KOPT-K1 (cell line): ENCODE results near the gene BAZ2B.

Experiments used
- H3K27ac ChIP-seq: fragments of 200-600 bp; sonication (generic); 2 replicates; pipeline ENCODE4 v1.5.1; 2016; ENCODE audit warnings: antibody characterized with exemption, mild to moderate bottlenecking, low read depth, low read length; ENCODE audit not compliant: poor library complexity, severe bottlenecking
- H3K36me3 ChIP-seq: fragments of 200-600 bp; sonication (generic); 2 replicates; pipeline ENCODE4 v1.5.1; 2017; ENCODE audit warnings: antibody characterized with exemption, mild to moderate bottlenecking, low read length, moderate library complexity; ENCODE audit not compliant: insufficient read depth
- H3K9me3 ChIP-seq: fragments of 200-600 bp; sonication (generic); 2 replicates; pipeline ENCODE4 v1.5.1; 2017; ENCODE audit warnings: antibody characterized with exemption, low read length, mild to moderate bottlenecking; ENCODE audit not compliant: insufficient read depth, poor library complexity, severe bottlenecking

Gene BAZ2B

GRCh38 chr2:159572459-159572858, 43.9 kb downstream of the BAZ2B start:
- Histone ChIP-seq H3K9me3 (peaks cover 18% of the 10 kb centered on the region), H3K27ac (no peak overlapping the region), H3K36me3 (no peaks in the 10 kb centered on the region)

- H3K9me3 ChIP-seq = peaks cover 18% of the 10 kb centered on the region
- H3K36me3 ChIP-seq = no peaks in the 10 kb centered on the region
- H3K27ac ChIP-seq = no peak overlapping the region
Observed at GRCh38 chr2:159571540-159572260, 44.6 kb downstream of the BAZ2B start.

GRCh38 chr2:159564081-159564480, 52.3 kb downstream of the BAZ2B start:
- Histone ChIP-seq H3K9me3 (peaks cover 7% of the 10 kb centered on the region), H3K36me3 (no peaks in the 10 kb centered on the region), H3K27ac (no peak overlapping the region)

- no peak overlapping the region for H3K27ac ChIP-seq
- H3K9me3 ChIP-seq = peaks cover 7% of the 10 kb centered on the region
- no peaks in the 10 kb centered on the region for H3K36me3 ChIP-seq
Observed at GRCh38 chr2:159562248-159562647, 54.1 kb downstream of the BAZ2B start.

GRCh38 chr2:159561786-159562185, 54.6 kb downstream of the BAZ2B start:
- Histone ChIP-seq H3K9me3 (peaks cover 7% of the 10 kb centered on the region), H3K36me3 (no peaks in the 10 kb centered on the region), H3K27ac (no peak overlapping the region)

- Histone ChIP-seq H3K9me3 (peaks cover 7% of the 10 kb centered on the region), H3K36me3 (no peaks in the 10 kb centered on the region), H3K27ac (no peak overlapping the region)
Observed at GRCh38 chr2:159561242-159561641, 55.1 kb downstream of the BAZ2B start.

GRCh38 chr2:159559034-159559433, 57.3 kb downstream of the BAZ2B start:
- H3K27ac ChIP-seq = no peak overlapping the region
- no peaks in the 10 kb centered on the region for H3K36me3 ChIP-seq
- peaks cover 7% of the 10 kb centered on the region for H3K9me3 ChIP-seq

GRCh38 chr2:159558479-159558878, 57.9 kb downstream of the BAZ2B start:
- Histone ChIP-seq H3K9me3 (peaks cover 7% of the 10 kb centered on the region), H3K36me3 (no peaks in the 10 kb centered on the region), H3K27ac (no peak overlapping the region)

- no peak overlapping the region for H3K27ac ChIP-seq
- H3K9me3 ChIP-seq = peaks cover 7% of the 10 kb centered on the region
- no peaks in the 10 kb centered on the region for H3K36me3 ChIP-seq
Observed at GRCh38 chr2:159557437-159558034, 58.8 kb downstream of the BAZ2B start.

GRCh38 chr2:159555651-159556392, 60.5 kb downstream of the BAZ2B start:
- Histone ChIP-seq H3K36me3 (no peaks in the 10 kb centered on the region), H3K27ac (no peak overlapping the region), H3K9me3 (no peaks in the 10 kb centered on the region)

GRCh38 chr2:159553727-159554126, 62.6 kb downstream of the BAZ2B start:
- Histone ChIP-seq H3K36me3 (no peaks in the 10 kb centered on the region), H3K9me3 (no peaks in the 10 kb centered on the region), H3K27ac (no peak overlapping the region)

- no peaks in the 10 kb centered on the region for H3K36me3 ChIP-seq
- H3K27ac ChIP-seq = no peak overlapping the region
- no peaks in the 10 kb centered on the region for H3K9me3 ChIP-seq
Observed at GRCh38 chr2:159551806-159552205, 64.5 kb downstream of the BAZ2B start.

GRCh38 chr2:159550231-159550630, 66.1 kb downstream of the BAZ2B start:
- Histone ChIP-seq H3K36me3 (no peaks in the 10 kb centered on the region), H3K9me3 (no peaks in the 10 kb centered on the region), H3K27ac (no peak overlapping the region)

- Histone ChIP-seq H3K27ac (no peak overlapping the region), H3K36me3 (no peaks in the 10 kb centered on the region), H3K9me3 (no peaks in the 10 kb centered on the region)
Observed at GRCh38 chr2:159549234-159549633, 67.1 kb downstream of the BAZ2B start.

- Histone ChIP-seq H3K36me3 (no peaks in the 10 kb centered on the region), H3K27ac (no peak overlapping the region), H3K9me3 (peaks cover 5% of the 10 kb centered on the region)
Observed at GRCh38 chr2:159546716-159547430, 69.5 kb downstream of the BAZ2B start.
